Activated T-cell treated with anti-CD3 and anti-CD28 coated beads for 24 hours (primary cell): ENCODE data around the gene NT5DC4.
"Not testable (repeated sequence)": the region's sequence is repeated elsewhere in the genome, so short reads cannot be mapped to it uniquely, and the experiment has no call there.

Experiments
- DNase-seq: peaks from one replicate; pipeline ENCODE4 v3.0.0-alpha.2; 2020; ENCODE audit warnings: low read depth

The NT5DC4 gene

DNA sequence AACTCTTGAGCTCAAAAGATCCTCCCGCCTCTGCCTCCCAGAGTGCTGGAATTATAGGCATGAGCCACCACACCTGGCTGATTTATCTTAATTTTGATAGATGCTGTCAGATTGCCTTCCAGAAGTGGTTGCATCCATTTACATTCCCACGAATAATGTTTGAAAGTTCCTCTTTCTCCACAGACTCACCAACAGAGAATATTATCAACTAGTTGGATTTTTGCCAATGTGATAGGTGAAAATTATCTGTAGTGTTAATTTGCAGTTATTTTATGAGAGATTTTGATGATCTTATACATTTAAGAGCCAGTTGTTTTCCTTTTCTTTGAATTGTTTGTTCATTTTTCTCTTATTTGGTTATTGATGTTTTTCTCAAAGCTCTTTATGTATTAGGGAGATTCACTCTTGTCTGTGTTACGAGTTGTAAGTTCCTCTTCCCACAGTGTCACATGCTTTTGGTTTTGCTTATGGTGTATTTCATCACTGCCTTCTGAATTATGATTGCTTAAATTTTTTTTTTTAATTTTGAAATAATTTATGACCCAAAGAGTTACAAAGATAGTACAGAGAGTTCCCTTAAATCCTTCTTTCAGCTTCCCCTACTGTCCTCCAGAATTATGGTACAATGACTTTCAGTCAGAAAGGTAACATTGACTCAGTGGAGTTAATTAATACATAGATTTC lies 20.7 kb upstream of the NT5DC4 start:
- DNase-seq, result no peak

GRCh38 chr2:112701052-112701451 lies 19.8 kb upstream of the NT5DC4 start:
- no peak for DNase-seq

DNA sequence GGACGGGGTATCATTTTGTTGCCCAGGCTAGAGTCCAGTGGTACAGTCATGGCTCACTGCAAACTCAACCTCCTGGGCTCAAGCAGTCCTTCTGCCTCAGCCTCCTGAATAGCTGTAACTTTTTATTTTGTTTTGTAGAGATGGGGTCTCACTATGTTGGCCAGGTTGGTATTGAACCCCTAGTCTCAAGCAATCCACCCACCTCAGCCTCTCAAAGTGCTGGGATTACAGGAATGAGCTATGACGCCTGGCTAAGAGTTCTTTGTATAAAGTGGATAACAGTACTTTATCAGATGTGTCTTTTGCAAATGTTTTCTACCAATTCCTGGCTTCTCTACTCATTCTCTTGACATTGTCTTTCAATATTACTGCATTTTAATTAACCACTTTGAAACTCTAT lies 17.1 kb upstream of the NT5DC4 start:
- DNase-seq, result no peak

DNA sequence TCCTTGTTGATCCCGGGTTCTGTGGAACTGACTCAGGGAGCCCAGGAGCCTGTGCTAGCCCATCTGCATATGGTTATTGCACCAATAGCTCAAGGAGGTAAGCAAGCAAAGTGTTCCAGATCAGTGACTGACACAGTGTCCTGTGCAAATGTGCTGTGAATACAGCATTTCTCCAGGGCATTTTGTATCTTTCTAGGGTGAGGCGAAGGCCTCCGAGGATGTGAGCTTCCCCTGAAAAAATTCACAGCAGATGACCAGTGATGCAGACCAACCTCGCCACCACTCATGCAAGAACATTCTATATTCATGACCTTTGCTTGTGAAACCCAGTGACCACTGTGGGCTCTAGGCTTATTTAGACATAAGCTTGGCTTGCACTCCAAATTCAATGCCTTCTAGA lies 15.2 kb upstream of the NT5DC4 start:
- DNase-seq, result no peak

DNA sequence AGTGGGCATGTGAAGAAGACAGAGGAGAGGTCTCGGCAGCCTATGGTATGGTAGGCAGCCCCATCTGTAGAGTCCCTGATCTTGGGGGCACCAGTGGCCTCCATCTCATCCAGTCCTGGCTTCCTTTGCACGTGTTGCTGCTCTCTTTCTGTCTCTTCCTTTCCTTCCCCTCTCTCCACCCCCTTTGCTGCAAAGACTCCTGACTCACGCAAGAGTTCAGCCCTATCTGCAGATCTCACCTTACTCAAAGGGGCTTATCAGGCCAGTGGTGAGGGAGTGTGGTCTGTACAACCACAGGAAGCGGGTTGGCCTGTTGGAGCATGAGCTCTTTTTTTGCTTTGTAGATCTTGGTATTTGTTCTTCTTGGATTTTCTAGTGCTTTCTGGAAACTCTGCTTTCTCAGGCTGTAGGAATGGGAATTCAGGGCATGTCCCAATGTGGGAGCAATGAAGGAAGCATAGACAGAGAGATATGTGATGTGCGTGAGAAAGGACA lies 14.6 kb upstream of the NT5DC4 start:
- DNase-seq, result peak; percentile 24

GRCh38 chr2:112706947-112707346 lies 13.9 kb upstream of the NT5DC4 start:
- not testable (repeated sequence) for DNase-seq

- no peak for DNase-seq
These were observed 11.9 kb upstream of the NT5DC4 start for GRCh38 chr2:112708968-112709367.

DNA sequence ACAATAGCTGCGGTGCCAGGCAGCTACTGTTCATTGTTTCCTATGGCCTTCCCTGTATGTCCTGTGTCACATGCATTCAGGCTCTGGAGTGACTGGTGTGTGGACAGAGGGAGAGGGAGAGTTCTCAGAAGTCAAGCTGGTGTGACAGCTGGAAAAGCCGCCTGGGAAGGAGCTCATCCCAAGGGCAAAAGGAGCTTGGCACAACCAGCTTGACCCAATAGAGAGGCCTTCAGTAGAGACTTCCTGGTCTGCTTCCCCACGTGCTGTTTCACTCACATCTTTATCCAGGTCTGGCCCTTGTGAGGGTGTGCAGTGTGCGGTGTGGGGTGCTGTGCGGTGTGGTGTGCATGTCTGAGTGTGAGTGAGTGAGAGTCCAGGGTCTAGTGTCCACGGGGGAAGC lies 11.1 kb upstream of the NT5DC4 start:
- no peak for DNase-seq

DNA sequence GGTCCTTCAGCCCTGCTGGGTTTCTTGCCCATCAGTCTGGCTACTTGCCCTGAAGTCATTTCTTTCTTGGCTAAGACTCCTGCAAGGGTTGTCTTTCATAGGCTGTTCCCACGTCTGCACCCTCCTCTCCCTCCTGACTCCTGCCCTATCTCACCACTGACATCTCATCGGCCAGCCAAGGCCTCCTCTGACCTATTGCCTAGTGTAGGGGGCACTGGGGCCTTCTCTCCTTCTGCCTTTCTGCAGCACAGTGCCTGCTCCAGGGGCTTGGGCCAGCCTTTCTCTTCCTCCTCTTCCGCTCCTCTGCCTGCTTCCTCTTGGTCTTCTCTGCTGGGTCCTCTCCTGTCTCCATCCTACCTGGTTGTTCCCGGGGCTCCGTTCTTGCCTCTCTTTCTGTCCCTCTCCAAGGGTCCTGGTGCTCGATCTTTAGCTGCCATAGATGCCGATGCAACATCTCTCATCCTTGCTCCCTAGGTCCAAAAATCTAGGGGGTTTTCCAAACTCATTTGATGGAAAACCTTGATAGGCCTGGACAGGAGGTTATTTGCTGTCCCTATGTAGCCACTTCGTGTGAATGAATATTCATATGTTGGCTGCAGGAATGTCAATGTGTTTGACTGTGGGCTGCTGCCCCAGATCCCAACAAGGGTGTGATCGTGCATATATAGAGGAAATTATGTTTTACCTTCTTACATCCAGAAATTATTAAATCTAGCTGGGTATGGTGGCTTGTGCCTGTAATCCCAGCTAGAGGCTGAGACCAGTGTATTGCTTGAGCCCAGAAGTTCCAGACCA lies 9.7 kb upstream of the NT5DC4 start:
- no peak for DNase-seq

DNA sequence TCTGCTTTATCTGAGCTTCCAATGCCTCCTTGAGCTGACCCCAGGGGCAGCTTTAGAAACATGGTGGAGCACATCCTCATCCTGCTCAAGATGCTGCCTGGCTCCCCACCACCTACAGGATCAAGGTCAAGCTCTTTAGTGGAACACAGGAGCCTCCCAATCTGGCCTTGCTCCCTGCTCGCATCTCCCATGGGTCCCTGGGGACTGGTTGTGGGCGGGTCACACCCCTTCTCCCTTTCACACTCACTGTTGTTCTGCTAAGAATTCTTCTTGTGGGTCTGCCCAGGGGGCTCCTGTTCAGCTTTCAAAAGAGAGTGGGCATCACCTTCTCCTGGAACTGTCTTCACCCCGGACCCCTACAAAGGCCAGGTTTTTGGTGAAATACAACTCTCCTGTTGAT lies 8.4 kb upstream of the NT5DC4 start:
- no peak for DNase-seq

DNA sequence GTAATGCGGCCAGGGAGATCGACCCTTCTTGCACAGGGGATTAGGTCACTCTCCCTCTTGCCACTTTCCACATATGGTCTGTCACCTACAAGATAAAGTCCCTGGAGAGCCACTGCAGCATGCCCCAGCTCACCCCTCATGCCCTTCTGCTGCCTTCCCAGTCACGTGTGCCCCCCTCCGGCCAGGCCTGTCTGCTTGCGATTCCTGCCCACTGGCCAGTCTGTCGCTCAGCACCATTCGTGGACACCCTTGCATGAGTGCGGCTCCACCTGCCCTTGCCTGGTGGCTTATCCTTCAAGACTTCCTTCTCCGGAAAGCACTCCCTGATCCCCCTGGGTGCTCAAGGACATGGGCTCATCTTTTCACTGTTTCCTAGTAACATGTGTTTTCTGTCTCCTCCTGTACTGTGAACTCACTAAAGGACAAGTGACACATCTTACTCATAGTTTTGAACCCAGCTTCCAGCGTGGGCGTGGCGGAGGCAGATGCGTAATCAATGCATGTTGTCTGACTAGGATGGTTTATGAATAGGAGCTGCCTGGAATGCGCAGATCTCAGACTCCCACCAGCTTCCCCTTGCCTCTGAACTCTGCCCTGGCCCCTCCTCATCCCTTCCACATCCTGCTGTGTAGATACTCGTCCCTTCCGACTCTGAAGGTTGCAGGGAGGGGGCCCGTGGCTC lies 7.8 kb upstream of the NT5DC4 start:
- DNase-seq, result no peak

DNA sequence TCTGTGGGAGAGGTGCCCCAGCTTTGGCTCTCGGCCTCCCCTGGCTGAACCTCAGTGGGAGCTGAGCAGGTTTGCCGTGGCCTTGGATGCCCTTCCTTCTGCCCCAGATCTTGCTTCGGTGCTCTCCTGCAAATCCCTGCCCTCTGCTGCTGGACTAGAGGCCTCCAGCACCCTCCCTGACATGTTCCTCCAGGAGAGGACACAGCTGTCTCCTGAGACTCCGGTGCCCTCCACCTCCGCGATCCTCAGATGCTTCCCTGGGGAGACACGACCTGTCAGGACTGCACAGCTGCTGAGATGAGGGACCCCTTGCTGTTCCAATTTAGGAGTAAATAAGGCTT lies 7.3 kb upstream of the NT5DC4 start:
- DNase-seq, result no peak

- DNase-seq, result no peak
These were observed 6.9 kb upstream of the NT5DC4 start for GRCh38 chr2:112713926-112714325.

- no peak for DNase-seq
These were observed 6.5 kb upstream of the NT5DC4 start for GRCh38 chr2:112714331-112714730.

GRCh38 chr2:112714836-112715631 lies 5.8 kb upstream of the NT5DC4 start:
- no peak for DNase-seq

- DNase-seq, result not testable (repeated sequence)
These were observed 4.7 kb upstream of the NT5DC4 start for GRCh38 chr2:112716094-112716493.

GRCh38 chr2:112716826-112717352 lies 3.9 kb upstream of the NT5DC4 start:
- not testable (repeated sequence) for DNase-seq

GRCh38 chr2:112718863-112719370 lies 1.9 kb upstream of the NT5DC4 start:
- DNase-seq, result no peak

GRCh38 chr2:112721819-112722522 lies 1.2 kb downstream of the NT5DC4 start:
- no peak for DNase-seq

- no peak for DNase-seq
These were observed 2.2 kb downstream of the NT5DC4 start for GRCh38 chr2:112722816-112723546.
